Psoas muscle (tissue), 8 donors: Measurements from ENCODE around the gene SNX11. TPM values are rescaled to one million over a fixed set of nuclear protein-coding genes. Genes with fewer than 3 reads are reported as not detected.

Source experiments
- ATAC-seq, 4 donors: fragments of 200-7000 bp; cut with Tn5 transposase; one replicate each; pipeline ENCODE4 v1.9.1; 2020; ENCODE audit warnings: moderate library complexity in 3 of 4, mild to moderate bottlenecking in 2 of 4
- DNase-seq, 2 donors: peaks; one replicate each; pipeline ENCODE4 v3.0.0-alpha.2; 2020
- H3K27ac ChIP-seq: fragments of 200-600 bp; one replicate; pipeline ENCODE4 v1.8.0; 2022
- H3K27me3 ChIP-seq, 3 donors: fragments of 200-600 bp in 1 of 3; one replicate each; pipeline versions ENCODE4 v1.6.1 to v1.8.0; 2013 to 2022; ENCODE audit warnings: low read length in 2 of 3, mild to moderate bottlenecking in 2 of 3, moderate library complexity in 1 of 3; ENCODE audit not compliant: insufficient read depth in 3 of 3
- H3K36me3 ChIP-seq, 2 donors: fragments of 200-600 bp in 1 of 2; one replicate each; pipeline versions ENCODE4 v1.6.1 to v1.8.0; 2013 to 2022; ENCODE audit warnings: low read depth in 1 of 2, mild to moderate bottlenecking in 1 of 2, moderate library complexity in 1 of 2; ENCODE audit not compliant: insufficient read depth in 1 of 2
- H3K4me1 ChIP-seq: fragments of 200-600 bp; one replicate; pipeline ENCODE4 v1.8.0; 2022
- H3K4me3 ChIP-seq: fragments of 200-600 bp; one replicate; pipeline ENCODE4 v1.8.0; 2022; ENCODE audit warnings: mild to moderate bottlenecking
- H3K9me3 ChIP-seq: fragments of 200-600 bp; one replicate; pipeline ENCODE4 v1.8.0; 2022
- WGBS, 3 donors: extraction: QIAGEN DNeasy Blood & Tissue Kit; methylation state at CpG; one replicate each; pipeline versions ENCODE4 v1.1.6 to v1.1.7; 2013; 5-methylcytosine and 5-hydroxymethylcytosine counted together
- intact Hi-C, 2 donors: fragments of 100-400 bp; cut with DNase I; formaldehyde crosslinking; loops; one replicate each; pipeline versions ENCODE4 v1.11.0 to v1.14.2; 2022
- polyA plus RNA-seq, 3 donors: library from polyadenylated mRNA; stranded (reverse); fragments of 200-250 nt; gene quantifications; one replicate each; pipeline ENCODE4 v1.2.3, GENCODE V29; 2013
- total RNA-seq, 4 donors: library from RNA; stranded (reverse); fragmentation: NEBNext Ultra II Directional in 2 of 4; extraction: Animal tissue kit (Norgen Biotek cat#: 25700) in 2 of 4; gene quantifications; one replicate each; pipeline versions ENCODE4 v1.2.1 to v1.2.4, GENCODE V29; 2021 to 2023
- TF ChIP-seq, protein P1 (sequence below): fragments of 200-600 bp; IDR thresholded peaks from one replicate; pipeline ENCODE4 v1.8.0; 2022; ENCODE audit warnings: antibody characterized with exemption
- donor health status: healthy with polysubstance abuse.
- donor health status: DM: no; HTN: no; CAD: no; lungs with moderate emphysema.
- donor health status: Bipolar disorder and iron deficiency.
- donor health status: healthy.
- donor health status: DM: yes; HTN: yes; CAD: no.
- donor health status: DM: no; HTN: no; CAD: no.
- donor health status: DM: no; HTN: no; CAD: no.
- donor health status: DM: yes; HTN: yes; CAD: no.

The SNX11 gene
- total and polyA plus RNA-seq, 7 donors: 10.0 to 27.0 (median 14.5) TPM

DNA sequence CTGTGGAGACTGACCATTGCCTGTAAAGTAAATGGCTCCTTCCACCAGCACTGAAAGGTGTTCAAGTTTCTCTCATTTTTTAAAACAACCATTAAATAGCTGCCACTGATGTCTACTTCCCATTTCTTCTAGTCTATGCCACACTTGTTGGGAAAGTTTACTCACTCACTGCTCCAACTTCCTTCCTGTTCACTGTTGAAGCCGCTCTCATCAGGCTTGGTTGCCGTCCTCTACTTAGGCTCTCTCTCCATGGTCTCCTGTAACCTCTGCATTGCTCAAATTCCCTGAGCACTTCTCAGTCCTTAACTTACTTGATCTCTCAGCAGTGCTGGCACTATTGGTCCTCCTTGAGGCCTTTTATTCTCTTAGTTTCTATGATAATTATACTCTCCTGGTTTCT, 32.4 kb downstream of the SNX11 start:
- no peak overlapping the region for H3K27ac ChIP-seq
- H3K9me3 ChIP-seq: no peaks in the 10 kb centered on the region
- ATAC-seq (no peak), DNase-seq (no peak)
- intact Hi-C loops: loop anchor here (10.0 kb wide), 2 partner anchors 55 to 295 kb away; partner anchors contain the start of gene SCRN2 (in 1 of the 2)
- 53 to 65% (median 56%) methylated on average over 2 of the region's 2 CpGs for WGBS, 3 donors
- TF ChIP-seq, protein P1, sequence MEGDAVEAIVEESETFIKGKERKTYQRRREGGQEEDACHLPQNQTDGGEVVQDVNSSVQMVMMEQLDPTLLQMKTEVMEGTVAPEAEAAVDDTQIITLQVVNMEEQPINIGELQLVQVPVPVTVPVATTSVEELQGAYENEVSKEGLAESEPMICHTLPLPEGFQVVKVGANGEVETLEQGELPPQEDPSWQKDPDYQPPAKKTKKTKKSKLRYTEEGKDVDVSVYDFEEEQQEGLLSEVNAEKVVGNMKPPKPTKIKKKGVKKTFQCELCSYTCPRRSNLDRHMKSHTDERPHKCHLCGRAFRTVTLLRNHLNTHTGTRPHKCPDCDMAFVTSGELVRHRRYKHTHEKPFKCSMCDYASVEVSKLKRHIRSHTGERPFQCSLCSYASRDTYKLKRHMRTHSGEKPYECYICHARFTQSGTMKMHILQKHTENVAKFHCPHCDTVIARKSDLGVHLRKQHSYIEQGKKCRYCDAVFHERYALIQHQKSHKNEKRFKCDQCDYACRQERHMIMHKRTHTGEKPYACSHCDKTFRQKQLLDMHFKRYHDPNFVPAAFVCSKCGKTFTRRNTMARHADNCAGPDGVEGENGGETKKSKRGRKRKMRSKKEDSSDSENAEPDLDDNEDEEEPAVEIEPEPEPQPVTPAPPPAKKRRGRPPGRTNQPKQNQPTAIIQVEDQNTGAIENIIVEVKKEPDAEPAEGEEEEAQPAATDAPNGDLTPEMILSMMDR: no peak
- H3K36me3 ChIP-seq: no peaks in the 10 kb centered on the region
- H3K4me3 ChIP-seq: no peak overlapping the region
- no peaks in the 10 kb centered on the region for H3K4me1 ChIP-seq
- peaks cover 6 to 14% (median 8%) of the 10 kb centered on the region in 3 donors for H3K27me3 ChIP-seq

- Histone ChIP-seq H3K27me3 (peaks cover 9 to 44% (median 12%) of the 10 kb centered on the region in 3 donors), H3K4me3 (no peak overlapping the region), H3K4me1 (no peaks in the 10 kb centered on the region), H3K9me3 (no peaks in the 10 kb centered on the region), H3K36me3 (no peaks in the 10 kb centered on the region), H3K27ac (no peak overlapping the region)
- TF ChIP-seq, protein P1: no peak
- 36 to 43% (median 40%) methylated on average over 6 of the region's 6 CpGs for WGBS, 3 donors
- ATAC-seq (no peak), DNase-seq (no peak)
- intact Hi-C loops: no loop called here
These were observed 36.1 kb downstream of the SNX11 start for GRCh38 chr17:48143629-48144028.

DNA sequence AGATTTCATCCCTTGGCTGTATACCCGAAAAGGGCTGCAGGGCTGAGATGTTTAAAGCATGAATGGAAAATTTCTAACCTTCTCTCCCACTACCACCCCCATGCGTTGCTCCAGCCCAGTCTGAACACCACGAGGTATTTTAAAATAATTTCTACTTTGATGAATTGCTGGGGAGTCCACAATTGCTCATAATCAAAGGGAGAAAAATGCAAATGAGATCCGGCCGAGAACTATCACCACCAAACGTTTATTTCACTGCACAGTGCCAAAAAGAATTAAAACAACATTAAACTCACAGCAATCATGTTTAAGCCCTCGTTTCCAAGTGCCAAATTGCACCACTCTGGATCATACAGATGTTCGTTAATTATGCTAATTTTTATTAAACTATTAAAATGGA, 36.7 kb downstream of the SNX11 start:
- Histone ChIP-seq H3K27ac (no peak overlapping the region), H3K9me3 (no peaks in the 10 kb centered on the region), H3K27me3 (peaks cover 10 to 46% (median 12%) of the 10 kb centered on the region in 3 donors), H3K36me3 (no peaks in the 10 kb centered on the region), H3K4me3 (no peak overlapping the region), H3K4me1 (no peaks in the 10 kb centered on the region)
- intact Hi-C loops: no loop called here
- ATAC-seq (no peak), DNase-seq (no peak)
- TF ChIP-seq, protein P1: no peak
- WGBS, 3 donors: 50 to 63% (median 62%) methylated on average over 8 of the region's 8 CpGs

GRCh38 chr17:48144976-48145798, 37.6 kb downstream of the SNX11 start:
- TF ChIP-seq, protein P1: no peak
- Histone ChIP-seq H3K27ac (no peak overlapping the region), H3K36me3 (no peaks in the 10 kb centered on the region), H3K9me3 (no peaks in the 10 kb centered on the region), H3K4me1 (no peaks in the 10 kb centered on the region), H3K27me3 (peaks cover 10 to 55% (median 12%) of the 10 kb centered on the region in 3 donors), H3K4me3 (no peak overlapping the region)
- intact Hi-C loops: no loop called here
- ATAC-seq (no peak), DNase-seq (no peak)
- 95 to 97% (median 97%) methylated on average over 3 of the region's 3 CpGs for WGBS, 3 donors
